ENCODE results near the gene ACSM2B. TPM values are rescaled to one million over a fixed set of nuclear protein-coding genes. Genes with fewer than 3 reads are reported as not detected.
"Not testable (repeated sequence)": the region's sequence is repeated elsewhere in the genome, so short reads cannot be mapped to it uniquely, and the experiment has no call there.

The ACSM2B gene
- total and polyA plus RNA-seq, 10 of the 15 experiments (the other 5 are each of a cell fraction or from before 2014, with no cell fraction given) = not detected

GRCh38 chr16:20507280-20507679 is 68.9 kb downstream of the ACSM2B start (continued):
- TF ChIP-seq, protein P1, sequence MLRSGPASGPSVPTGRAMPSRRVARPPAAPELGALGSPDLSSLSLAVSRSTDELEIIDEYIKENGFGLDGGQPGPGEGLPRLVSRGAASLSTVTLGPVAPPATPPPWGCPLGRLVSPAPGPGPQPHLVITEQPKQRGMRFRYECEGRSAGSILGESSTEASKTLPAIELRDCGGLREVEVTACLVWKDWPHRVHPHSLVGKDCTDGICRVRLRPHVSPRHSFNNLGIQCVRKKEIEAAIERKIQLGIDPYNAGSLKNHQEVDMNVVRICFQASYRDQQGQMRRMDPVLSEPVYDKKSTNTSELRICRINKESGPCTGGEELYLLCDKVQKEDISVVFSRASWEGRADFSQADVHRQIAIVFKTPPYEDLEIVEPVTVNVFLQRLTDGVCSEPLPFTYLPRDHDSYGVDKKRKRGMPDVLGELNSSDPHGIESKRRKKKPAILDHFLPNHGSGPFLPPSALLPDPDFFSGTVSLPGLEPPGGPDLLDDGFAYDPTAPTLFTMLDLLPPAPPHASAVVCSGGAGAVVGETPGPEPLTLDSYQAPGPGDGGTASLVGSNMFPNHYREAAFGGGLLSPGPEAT (IDR thresholded peaks at IDR 0.05; ENCODE audit: low read depth) = no peak
- TF ChIP-seq MXI1 (IDR thresholded peaks at IDR 0.05; ENCODE audit: low read depth, low read length) = no peak
- TF ChIP-seq SUZ12 (IDR thresholded peaks at IDR 0.05; ENCODE audit: unreplicated experiment) = no peak
- TF ChIP-seq HDGF (IDR thresholded peaks at IDR 0.05) = no peak
- TF ChIP-seq NR2F1 (conservative IDR thresholded peaks at IDR 0.05) = no peak

- in situ Hi-C loops (cut with MboI) (no loop called here), intact Hi-C loops (cut with micrococcal nuclease; ENCODE audit: unreplicated experiment) (no loop called here)
- no peak for TF ChIP-seq ATF7 (IDR thresholded peaks at IDR 0.05; ENCODE audit: low read depth)
- no peak for TF ChIP-seq TBL1XR1 (IDR thresholded peaks at IDR 0.05; ENCODE audit: low read depth, low read length)
- no peak for DNase-seq (ENCODE audit: low read depth, low spot score)
- no peaks in the 10 kb centered on the region for H4K20me1 ChIP-seq (ENCODE audit: control insufficient read depth, insufficient read depth)
- WGBS (ENCODE audit: insufficient coverage, insufficient replicate concordance, low lambda C conversion rate, missing lambda C conversion rate) = 0% methylated on average over 1 of the region's 1 CpG
- SMC1A ChIA-PET (ENCODE audit: uncharacterized antibody, unreplicated experiment) = no interaction called here
- no peaks in the 10 kb centered on the region; the same call in 2 of the 3 replicates for H3K9me3 ChIP-seq (replicated peaks; ENCODE audit: control insufficient read depth, insufficient read depth, low read length)
- H3K9ac ChIP-seq (ENCODE audit: control insufficient read depth, insufficient read depth, low read length) = no peak overlapping the region
- BruUV-seq (replicated peaks) = no TSS peak
- H3K4me1 ChIP-seq (ENCODE audit: control insufficient read depth, insufficient read depth, low read length) = no peaks in the 10 kb centered on the region
- RAD21 ChIA-PET (ENCODE audit: unreplicated experiment) = no interaction called here
- no peaks in the 10 kb centered on the region for H3K27me3 ChIP-seq (replicated peaks in 1 of 2; ENCODE audit: control insufficient read depth in 2 of 2, insufficient read depth in 2 of 2, low read length in 1 of 2)
- H3K4me3 ChIP-seq = no peak overlapping the region
- no peak for FAIRE-seq
- no peak overlapping the region for H3K4me2 ChIP-seq (ENCODE audit: control insufficient read depth, insufficient read depth)
- POLR2A ChIA-PET = no interaction called here
- no peak overlapping the region for H3K27ac ChIP-seq (ENCODE audit: control insufficient read depth, insufficient read depth)
- no peak overlapping the region for H2AFZ ChIP-seq (ENCODE audit: control insufficient read depth, low read depth, low read length)
- no peaks in the 10 kb centered on the region for H3K79me2 ChIP-seq (ENCODE audit: control insufficient read depth, insufficient read depth, low read length)
- H3K36me3 ChIP-seq (ENCODE audit: control insufficient read depth in 2 of 2, insufficient read depth in 2 of 2, low read length in 1 of 2) = no peaks in the 10 kb centered on the region
- CTCF ChIA-PET = no interaction called here
- ATAC-seq = no peak
These were observed 71.7 kb downstream of the ACSM2B start for GRCh38 chr16:20504418-20504817.

- H3K36me3 ChIP-seq (ENCODE audit: control insufficient read depth in 2 of 2, insufficient read depth in 2 of 2, low read length in 1 of 2); ATAC-seq; FAIRE-seq; POLR2A ChIA-PET; RAD21 ChIA-PET (ENCODE audit: unreplicated experiment); H2AFZ ChIP-seq (ENCODE audit: control insufficient read depth, low read depth, low read length); H3K4me2 ChIP-seq (ENCODE audit: control insufficient read depth, insufficient read depth); H3K27me3 ChIP-seq (replicated peaks in 1 of 2; ENCODE audit: control insufficient read depth in 2 of 2, insufficient read depth in 2 of 2, low read length in 1 of 2); H3K27ac ChIP-seq (ENCODE audit: control insufficient read depth, insufficient read depth); intact Hi-C loops (cut with micrococcal nuclease; ENCODE audit: unreplicated experiment); H4K20me1 ChIP-seq (ENCODE audit: control insufficient read depth, insufficient read depth); H3K4me1 ChIP-seq (ENCODE audit: control insufficient read depth, insufficient read depth, low read length); H3K9ac ChIP-seq (ENCODE audit: control insufficient read depth, insufficient read depth, low read length); H3K79me2 ChIP-seq (ENCODE audit: control insufficient read depth, insufficient read depth, low read length); H3K9me3 ChIP-seq (replicated peaks; ENCODE audit: control insufficient read depth, insufficient read depth, low read length); DNase-seq (ENCODE audit: low read depth, low spot score); in situ Hi-C loops (cut with MboI); SMC1A ChIA-PET (ENCODE audit: uncharacterized antibody, unreplicated experiment); BruUV-seq (replicated peaks); H3K4me3 ChIP-seq; CTCF ChIA-PET: not testable (repeated sequence)
- WGBS (ENCODE audit: insufficient coverage, insufficient replicate concordance, low lambda C conversion rate, missing lambda C conversion rate) = no CpG with 5 or more reads among the region's 11 CpGs
These were observed 84.7 kb downstream of the ACSM2B start for GRCh38 chr16:20491448-20491847.

DNA sequence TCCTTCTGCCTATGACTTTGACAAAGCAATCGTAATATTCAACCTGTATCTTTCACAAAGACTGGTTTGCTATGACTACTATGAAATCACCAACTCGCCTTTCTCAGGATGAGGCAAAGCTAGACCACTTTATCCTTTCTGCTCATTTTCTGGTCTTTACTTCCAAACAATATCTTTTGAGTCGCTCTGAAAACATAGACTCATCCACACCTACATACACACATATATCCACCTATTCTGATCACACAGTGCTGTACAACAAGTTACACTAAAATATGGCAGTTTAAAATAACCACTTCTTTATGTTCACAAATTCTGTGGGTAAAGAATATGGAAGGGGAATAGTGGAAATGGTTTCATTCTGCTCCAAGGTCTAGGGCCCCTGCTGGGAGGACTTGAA is 85.2 kb downstream of the ACSM2B start:
- FAIRE-seq; in situ Hi-C loops (cut with MboI); DNase-seq (ENCODE audit: low read depth, low spot score); H3K9ac ChIP-seq (ENCODE audit: control insufficient read depth, insufficient read depth, low read length); H3K9me3 ChIP-seq (replicated peaks; ENCODE audit: control insufficient read depth, insufficient read depth, low read length); H4K20me1 ChIP-seq (ENCODE audit: control insufficient read depth, insufficient read depth); H3K4me2 ChIP-seq (ENCODE audit: control insufficient read depth, insufficient read depth); BruUV-seq (replicated peaks); SMC1A ChIA-PET (ENCODE audit: uncharacterized antibody, unreplicated experiment); H3K27ac ChIP-seq (ENCODE audit: control insufficient read depth, insufficient read depth); ATAC-seq; RAD21 ChIA-PET (ENCODE audit: unreplicated experiment); H3K4me3 ChIP-seq; intact Hi-C loops (cut with micrococcal nuclease; ENCODE audit: unreplicated experiment); H3K79me2 ChIP-seq (ENCODE audit: control insufficient read depth, insufficient read depth, low read length); H3K36me3 ChIP-seq (ENCODE audit: control insufficient read depth in 2 of 2, insufficient read depth in 2 of 2, low read length in 1 of 2); H2AFZ ChIP-seq (ENCODE audit: control insufficient read depth, low read depth, low read length); POLR2A ChIA-PET; H3K27me3 ChIP-seq (replicated peaks in 1 of 2; ENCODE audit: control insufficient read depth in 2 of 2, insufficient read depth in 2 of 2, low read length in 1 of 2); H3K4me1 ChIP-seq (ENCODE audit: control insufficient read depth, insufficient read depth, low read length); CTCF ChIA-PET: not testable (repeated sequence)
- no CpG with 5 or more reads among the region's 3 CpGs for WGBS (ENCODE audit: insufficient coverage, insufficient replicate concordance, low lambda C conversion rate, missing lambda C conversion rate)

All from GM12878 (cell line).